ENCODE results near the gene FAM149A.

FAM149A gene

GRCh38 chr4:186205156-186205555, 100.7 kb downstream of the FAM149A start:
- DNase-seq, result no peak

DNA sequence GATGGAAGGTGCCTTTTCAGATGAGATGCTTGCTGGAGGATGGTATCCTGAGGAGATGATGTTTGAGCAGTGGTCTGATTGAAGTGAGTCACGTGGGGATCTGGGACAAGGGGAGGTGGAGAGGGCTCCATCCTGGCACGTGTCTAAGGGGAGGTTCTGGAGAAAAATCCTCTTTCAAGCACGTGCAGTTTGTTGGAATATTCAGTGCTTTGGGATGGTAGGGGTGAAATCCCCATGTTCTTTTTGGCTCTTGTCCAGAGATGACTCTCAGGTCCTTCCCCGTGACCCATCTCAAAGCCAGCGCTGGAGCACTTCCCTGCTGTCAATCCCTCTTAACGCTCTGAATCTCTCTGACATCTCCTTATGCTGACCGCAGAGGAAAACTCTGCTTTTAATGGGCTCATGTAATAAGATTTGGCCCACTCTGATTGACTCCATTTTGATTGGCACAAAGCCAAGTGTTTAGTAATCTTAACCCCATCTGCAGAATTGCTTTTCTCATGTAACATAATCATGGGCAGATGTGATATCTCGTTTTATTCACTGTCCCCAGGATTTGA, 112.0 kb downstream of the FAM149A start:
- DNase-seq, result no peak

DNA sequence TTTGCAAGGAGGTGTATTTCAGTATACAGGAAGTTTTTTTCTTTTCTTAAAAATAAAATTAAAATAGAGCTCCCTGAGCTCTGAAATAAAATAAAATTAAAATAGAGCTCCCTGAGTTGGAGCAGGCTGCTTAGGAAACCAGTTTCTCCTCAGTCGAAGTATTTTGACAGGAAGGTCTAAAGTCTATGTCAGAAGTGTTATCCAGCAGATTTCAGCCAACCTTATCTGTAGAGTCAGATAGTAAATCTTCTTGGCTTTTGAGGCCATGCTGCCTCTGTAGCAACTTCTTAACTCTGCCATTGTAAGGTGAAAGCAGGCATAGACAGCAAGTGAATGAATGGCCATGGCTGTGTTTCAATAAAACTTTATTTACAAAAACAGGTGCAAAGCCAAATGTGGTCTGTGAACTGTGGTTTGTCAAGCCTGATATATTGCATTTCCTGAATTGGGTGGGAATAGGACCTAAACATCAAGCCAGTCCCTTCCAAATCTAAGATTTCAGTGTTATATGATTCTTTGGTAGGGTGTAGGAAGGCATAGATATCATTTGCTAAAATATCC, 113.3 kb downstream of the FAM149A start:
- DNase-seq, result no peak

DNA sequence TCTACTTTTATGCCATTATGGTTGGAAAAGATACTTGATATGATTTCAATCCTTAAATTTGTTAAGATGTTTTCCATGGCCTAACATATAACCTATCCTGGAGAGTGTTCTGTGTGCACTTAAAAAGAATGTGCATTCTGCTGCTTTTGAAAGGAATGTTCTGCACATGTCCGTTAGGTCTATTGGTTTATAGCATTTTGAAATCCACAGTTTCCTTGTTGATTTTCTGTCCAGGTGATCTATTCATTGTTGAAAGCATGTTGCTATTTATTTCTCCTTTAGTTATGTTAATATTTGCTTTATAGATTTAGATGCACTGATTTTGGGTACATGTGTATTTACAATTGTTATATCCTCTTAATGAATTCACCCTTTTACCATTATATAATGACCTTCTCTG, 117.1 kb downstream of the FAM149A start:
- DNase-seq, result no peak
